K562 (cell line): ENCODE data around the gene TMEM184A. TPM values are rescaled to one million over a fixed set of nuclear protein-coding genes. Genes with fewer than 3 reads are reported as not detected.

ENCODE experiments used
- ATAC-seq: fragments of 200-7000 bp; cut with Tn5 transposase; 3 replicates; pipeline ENCODE4 v1.9.1; 2020; ENCODE audit warnings: moderate library complexity
- BruUV-seq: library from RNA; stranded (reverse); fragments of 400-500 nt; replicated peaks from 2 replicates; lab custom pipeline; 2021; lab: Mats Ljungman, UMichigan
- CTCF ChIA-PET: fragments of 300-600 bp; formaldehyde crosslinking; extraction: SDS; loops from one replicate; lab custom pipeline; 2021; ENCODE audit warnings: low intra/inter-chr PET ratio; lab: Yijun Ruan, JAX
- POLR2A ChIA-PET: fragments of 300-600, 350-650 bp; sonication (Branson Sonifier 250); formaldehyde crosslinking; extraction: SDS; loops from one replicate; lab custom pipeline; 2021; ENCODE audit warnings: antibody characterized with exemption, inconsistent platforms; lab: Yijun Ruan, JAX
- DNase-seq, 4 experiments: peaks; one replicate each; pipeline versions ENCODE4 v3.0.0 to v3.0.0-alpha.2; 2011 to 2018; ENCODE audit warnings: low spot score in 3 of 4, mixed read lengths in 3 of 4; ENCODE audit errors: extremely low read depth in 1 of 4
- FAIRE-seq: peaks from 2 replicates; lab custom pipeline; 2011; peaks lifted over from hg19 to GRCh38; lab: Jason Lieb, UNC
- H2AFZ ChIP-seq: 2 replicates; pipeline ENCODE4 v1.6.0; 2011; ENCODE audit warnings: low read depth, low read length, control low read depth, inconsistent platforms
- H3K27ac ChIP-seq: fragments of 200-600 bp; 3 replicates; pipeline ENCODE4 v1.8.0; 2011; ENCODE audit warnings: low read depth, mild to moderate bottlenecking, control low read depth, inconsistent platforms, low read length, moderate library complexity, mixed read lengths; ENCODE audit errors: extremely low read depth
- H3K27me3 ChIP-seq, 2 experiments: fragments of 300-600 bp in 1 of 2; 2 replicates in 1 of 2; 3 replicates in 1 of 2; pipeline versions ENCODE4 v1.6.0 to v1.8.0; 2011; ENCODE audit warnings: inconsistent platforms in 2 of 2, low read length in 2 of 2, mild to moderate bottlenecking in 1 of 2, mixed read lengths in 1 of 2, moderate library complexity in 1 of 2; ENCODE audit not compliant: control insufficient read depth in 2 of 2, insufficient read depth in 2 of 2
- H3K36me3 ChIP-seq: fragments of 300-600 bp; 3 replicates; pipeline ENCODE4 v1.8.0; 2011; ENCODE audit warnings: mild to moderate bottlenecking, low read length, inconsistent platforms; ENCODE audit not compliant: control insufficient read depth, insufficient read depth
- H3K4me1 ChIP-seq, 2 experiments: fragments of 200-600 bp in 1 of 2; replicated peaks in 1 of 2; 2 replicates in 1 of 2; 3 replicates in 1 of 2; pipeline versions ENCODE4 v1.5.1 to v1.8.0; 2011; ENCODE audit warnings: inconsistent platforms in 2 of 2, low read length in 2 of 2, mild to moderate bottlenecking in 1 of 2, mixed read lengths in 1 of 2, moderate library complexity in 1 of 2; ENCODE audit not compliant: control insufficient read depth in 2 of 2, insufficient read depth in 2 of 2
- H3K4me2 ChIP-seq: 2 replicates; pipeline ENCODE4 v1.6.1; 2011; ENCODE audit warnings: low read length, control low read depth, inconsistent platforms, mixed read lengths; ENCODE audit not compliant: insufficient read depth
- H3K4me3 ChIP-seq: fragments of 200-600 bp; sonication (generic), shearing (Covaris generic); 2 replicates; pipeline ENCODE4 v1.5.1; 2016; ENCODE audit warnings: control low read depth, inconsistent platforms
- H3K79me2 ChIP-seq: fragments of 200-600 bp; 3 replicates; pipeline ENCODE4 v1.8.0; 2011; ENCODE audit warnings: low read length, inconsistent platforms; ENCODE audit not compliant: control insufficient read depth, insufficient read depth
- H3K9ac ChIP-seq, 2 experiments: 2 replicates each; pipeline versions ENCODE4 v1.6.0 to v1.6.1; 2011; ENCODE audit warnings: low read depth in 2 of 2, low read length in 2 of 2, control low read depth in 1 of 2, inconsistent platforms in 1 of 2, mild to moderate bottlenecking in 1 of 2, mixed read lengths in 1 of 2; ENCODE audit not compliant: insufficient read depth in 1 of 2
- H3K9me1 ChIP-seq: one replicate; pipeline ENCODE4 v1.6.0; 2011; ENCODE audit warnings: inconsistent platforms, mild to moderate bottlenecking, low read length, moderate library complexity; ENCODE audit not compliant: control insufficient read depth, insufficient read depth
- H3K9me3 ChIP-seq: replicated peaks from 2 replicates; pipeline ENCODE4 v1.5.1; 2011; ENCODE audit warnings: low read depth, low read length, inconsistent platforms; ENCODE audit not compliant: control insufficient read depth, insufficient read depth
- H4K20me1 ChIP-seq: replicated peaks from 2 replicates; pipeline ENCODE4 v1.6.1; 2011; ENCODE audit warnings: low read length, inconsistent platforms, mixed read lengths; ENCODE audit not compliant: control insufficient read depth, insufficient read depth
- BRCA1 ChIP-seq, 2 experiments: fragments of 450-650 bp in 1 of 2; sonication (generic) in 1 of 2; formaldehyde crosslinking in 1 of 2; IDR thresholded peaks; 2 replicates each; pipeline versions ENCODE4 v1.5.0 to v1.6.1; 2017 to 2020; ENCODE audit warnings: mild to moderate bottlenecking in 1 of 2, missing genetic modification reagents in 1 of 2
- CBFB ChIP-seq: sonication (generic); formaldehyde crosslinking; IDR thresholded peaks from 2 replicates; pipeline ENCODE4 v1.4.0; 2020; ENCODE audit warnings: mild to moderate bottlenecking, missing genetic modification reagents
- HDAC8 ChIP-seq: fragments of 450-650 bp; IDR thresholded peaks from 2 replicates; pipeline ENCODE4 v1.6.1; 2016; ENCODE audit warnings: mild to moderate bottlenecking, missing genetic modification characterization, moderate library complexity, missing compliant biosample characterization
- MAFF ChIP-seq: IDR thresholded peaks from 2 replicates; pipeline ENCODE4 v1.6.1; 2012; ENCODE audit warnings: low read length, improper control_type of control experiment
- PHF20 ChIP-seq: fragments of 450-650 bp; IDR thresholded peaks from 2 replicates; pipeline ENCODE4 v1.6.1; 2018; ENCODE audit not compliant: partially characterized antibody
- TAF1 ChIP-seq: IDR thresholded peaks from 2 replicates; pipeline ENCODE4 v1.6.1; 2011; ENCODE audit warnings: mild to moderate bottlenecking, low read length, moderate library complexity; ENCODE audit not compliant: insufficient read depth, control insufficient read depth, severe bottlenecking; ENCODE audit errors: extremely low read depth
- ZC3H4 ChIP-seq: sonication (generic); formaldehyde crosslinking; IDR thresholded peaks from 2 replicates; pipeline ENCODE4 v1.9.0; 2021; ENCODE audit warnings: missing genetic modification reagents, borderline replicate concordance
- ZNF282 ChIP-seq: sonication (generic); formaldehyde crosslinking; IDR thresholded peaks from 2 replicates; pipeline ENCODE4 v1.8.1; 2023; ENCODE audit warnings: missing genetic modification reagents
- ZSCAN29 ChIP-seq: fragments of 450-650 bp; IDR thresholded peaks from 2 replicates; pipeline ENCODE4 v1.6.1; 2017
- WGBS: fragments of 100-300 bp; shearing (Covaris generic); methylation state at CpG from one replicate; pipeline ENCODE4 v1.1.6; 2016; ENCODE audit warnings: low coverage, mixed read lengths; ENCODE audit not compliant: insufficient coverage; ENCODE audit errors: missing lambda C conversion rate; 5-methylcytosine and 5-hydroxymethylcytosine counted together
- in situ Hi-C: fragments of 300-500 bp; cut with MboI; formaldehyde crosslinking; loops from 4 replicates; pipeline ENCODE4 v1.15.0; 2018; ENCODE audit warnings: inconsistent platforms, mixed read lengths
- intact Hi-C: fragments of 100-400 bp; cut with micrococcal nuclease; formaldehyde crosslinking; loops from 2 replicates; pipeline ENCODE4 v1.14.2; 2022
- polyA plus RNA-seq, 8 experiments: library from polyadenylated mRNA; depleted of rRNA in 4 of 8; stranded (reverse) in 5 of 8; unstranded in 3 of 8; fragments of >200 nt; fragmentation: Nextera tagmentation in 2 of 8; fragmentation: Illumina TruSeq in 1 of 8; extraction: Ambion mirVana in 2 of 8; extraction: Trizol in 1 of 8; gene quantifications; 2 replicates each; pipeline versions ENCODE4 v1.2.1 to v1.2.3, GENCODE V29; 2011 to 2014; ENCODE audit warnings: inconsistent platforms in 1 of 8, missing spikeins in 1 of 8
- total RNA-seq, 7 experiments: library from RNA; depleted of rRNA in 6 of 7; stranded (reverse); fragments of >200 nt in 6 of 7; fragmentation: Illumina TruSeq in 2 of 7; extraction: Trizol in 2 of 7; gene quantifications; 2 replicates each; pipeline versions ENCODE4 v1.2.1 to v1.2.3, GENCODE V29; 2011 to 2021; ENCODE audit warnings: low replicate concordance in 1 of 7
- TF ChIP-seq, protein P1 (sequence below): sonication (generic); formaldehyde crosslinking; IDR thresholded peaks from 2 replicates; pipeline ENCODE4 v1.8.0; 2022; ENCODE audit warnings: mild to moderate bottlenecking, missing genetic modification reagents
- TF ChIP-seq, protein P2 (sequence below): sonication (generic); formaldehyde crosslinking; IDR thresholded peaks from 2 replicates; pipeline ENCODE4 v1.8.1; 2023; ENCODE audit warnings: mild to moderate bottlenecking, missing genetic modification reagents
- TF ChIP-seq, protein P3 (sequence below): sonication (generic); formaldehyde crosslinking; IDR thresholded peaks from 2 replicates; pipeline ENCODE4 v1.8.1; 2023; ENCODE audit warnings: mild to moderate bottlenecking, missing genetic modification reagents

TMEM184A gene
- total and polyA plus RNA-seq, 9 of the 15 experiments (the other 6 are each of a cell fraction or from before 2014, with no cell fraction given): 0.10 to 0.18 (median 0.11) TPM; not detected in 6

DNA sequence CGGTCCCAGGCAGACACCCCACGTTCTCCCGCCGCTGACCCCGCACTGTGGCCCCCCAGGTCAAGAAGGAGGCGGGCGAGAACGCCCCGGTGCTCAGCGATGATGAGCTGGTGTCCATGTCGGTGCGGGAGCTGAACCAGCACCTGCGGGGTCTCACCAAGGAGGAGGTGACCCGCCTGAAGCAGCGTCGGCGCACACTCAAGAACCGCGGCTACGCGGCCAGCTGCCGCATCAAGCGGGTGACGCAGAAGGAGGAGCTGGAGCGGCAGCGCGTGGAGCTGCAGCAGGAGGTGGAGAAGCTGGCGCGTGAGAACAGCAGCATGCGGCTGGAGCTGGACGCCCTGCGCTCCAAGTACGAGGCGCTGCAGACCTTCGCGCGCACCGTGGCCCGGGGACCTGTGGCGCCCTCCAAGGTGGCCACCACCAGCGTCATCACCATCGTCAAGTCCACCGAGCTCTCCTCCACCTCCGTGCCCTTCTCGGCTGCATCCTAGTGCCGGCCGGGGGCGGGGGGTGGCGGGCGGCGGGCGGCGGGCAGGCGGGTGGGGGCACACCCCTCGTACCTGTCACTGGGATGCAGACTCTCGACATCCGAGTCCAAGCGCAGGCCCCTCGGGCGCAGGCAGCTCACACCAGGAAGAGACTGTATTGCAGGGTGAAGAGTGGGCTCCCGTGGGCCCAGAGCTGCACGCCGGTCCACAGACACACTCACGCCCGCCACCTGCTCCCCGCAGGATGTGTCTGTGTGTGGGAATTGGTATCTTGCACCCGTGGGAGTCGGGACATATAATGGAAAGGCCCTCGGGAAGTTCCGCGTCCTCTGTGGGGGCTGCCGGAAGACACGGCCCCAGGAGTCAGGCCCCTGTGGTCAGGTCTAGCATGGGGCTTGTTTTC is 15.9 kb downstream of the TMEM184A start:
- WGBS: 98% methylated on average over 32 of the region's 73 CpGs
- DNase-seq (no peak), FAIRE-seq (no peak), ATAC-seq (no peak)
- no peak overlapping the region for H3K27ac ChIP-seq
- in situ Hi-C loops: no loop called here
- peaks cover 10 to 80% of the 10 kb centered on the region in 2 experiments; a peak in 4 of 5 replicates for H3K4me1 ChIP-seq
- H3K27me3 ChIP-seq: no peaks in the 10 kb centered on the region
- CTCF ChIA-PET: no interaction called here
- peaks cover 33% of the 10 kb centered on the region for H3K79me2 ChIP-seq
- H3K9me1 ChIP-seq: peaks cover 10% of the 10 kb centered on the region
- POLR2A ChIA-PET: interaction anchor here (0.9 to 1.3 kb wide), 3 partner anchors 8 to 34 kb away, joined by 3 to 5 read pairs (median 3); no protein-coding TSS in a partner anchor
- H3K4me2 ChIP-seq: no peak overlapping the region
- H3K4me3 ChIP-seq: no peak overlapping the region
- no peaks in the 10 kb centered on the region for H3K9me3 ChIP-seq
- H3K36me3 ChIP-seq: peaks cover 52% of the 10 kb centered on the region; the same call in 2 of the 3 replicates
- H2AFZ ChIP-seq: no peak overlapping the region
- no peak overlapping the region for H3K9ac ChIP-seq
- BruUV-seq: no TSS peak
- intact Hi-C loops: no loop called here
- H4K20me1 ChIP-seq: peaks cover 25% of the 10 kb centered on the region
- TF ChIP-seq, protein P1, sequence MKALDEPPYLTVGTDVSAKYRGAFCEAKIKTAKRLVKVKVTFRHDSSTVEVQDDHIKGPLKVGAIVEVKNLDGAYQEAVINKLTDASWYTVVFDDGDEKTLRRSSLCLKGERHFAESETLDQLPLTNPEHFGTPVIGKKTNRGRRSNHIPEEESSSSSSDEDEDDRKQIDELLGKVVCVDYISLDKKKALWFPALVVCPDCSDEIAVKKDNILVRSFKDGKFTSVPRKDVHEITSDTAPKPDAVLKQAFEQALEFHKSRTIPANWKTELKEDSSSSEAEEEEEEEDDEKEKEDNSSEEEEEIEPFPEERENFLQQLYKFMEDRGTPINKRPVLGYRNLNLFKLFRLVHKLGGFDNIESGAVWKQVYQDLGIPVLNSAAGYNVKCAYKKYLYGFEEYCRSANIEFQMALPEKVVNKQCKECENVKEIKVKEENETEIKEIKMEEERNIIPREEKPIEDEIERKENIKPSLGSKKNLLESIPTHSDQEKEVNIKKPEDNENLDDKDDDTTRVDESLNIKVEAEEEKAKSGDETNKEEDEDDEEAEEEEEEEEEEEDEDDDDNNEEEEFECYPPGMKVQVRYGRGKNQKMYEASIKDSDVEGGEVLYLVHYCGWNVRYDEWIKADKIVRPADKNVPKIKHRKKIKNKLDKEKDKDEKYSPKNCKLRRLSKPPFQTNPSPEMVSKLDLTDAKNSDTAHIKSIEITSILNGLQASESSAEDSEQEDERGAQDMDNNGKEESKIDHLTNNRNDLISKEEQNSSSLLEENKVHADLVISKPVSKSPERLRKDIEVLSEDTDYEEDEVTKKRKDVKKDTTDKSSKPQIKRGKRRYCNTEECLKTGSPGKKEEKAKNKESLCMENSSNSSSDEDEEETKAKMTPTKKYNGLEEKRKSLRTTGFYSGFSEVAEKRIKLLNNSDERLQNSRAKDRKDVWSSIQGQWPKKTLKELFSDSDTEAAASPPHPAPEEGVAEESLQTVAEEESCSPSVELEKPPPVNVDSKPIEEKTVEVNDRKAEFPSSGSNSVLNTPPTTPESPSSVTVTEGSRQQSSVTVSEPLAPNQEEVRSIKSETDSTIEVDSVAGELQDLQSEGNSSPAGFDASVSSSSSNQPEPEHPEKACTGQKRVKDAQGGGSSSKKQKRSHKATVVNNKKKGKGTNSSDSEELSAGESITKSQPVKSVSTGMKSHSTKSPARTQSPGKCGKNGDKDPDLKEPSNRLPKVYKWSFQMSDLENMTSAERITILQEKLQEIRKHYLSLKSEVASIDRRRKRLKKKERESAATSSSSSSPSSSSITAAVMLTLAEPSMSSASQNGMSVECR (CRISPR knock-in tag): no peak
- TF ChIP-seq BRCA1 (IDR thresholded peaks at IDR 0.05) (no peak), BRCA1 (CRISPR knock-in tag; IDR thresholded peaks at IDR 0.05) (no peak), ZSCAN29 (no peak), MAFF (no peak), CBFB (CRISPR knock-in tag) (no peak), TAF1 (no peak), PHF20 (no peak), HDAC8 (tag) (no peak), ZNF282 (no peak), ZC3H4 (CRISPR knock-in tag) (no peak)
- TF ChIP-seq, protein P2, sequence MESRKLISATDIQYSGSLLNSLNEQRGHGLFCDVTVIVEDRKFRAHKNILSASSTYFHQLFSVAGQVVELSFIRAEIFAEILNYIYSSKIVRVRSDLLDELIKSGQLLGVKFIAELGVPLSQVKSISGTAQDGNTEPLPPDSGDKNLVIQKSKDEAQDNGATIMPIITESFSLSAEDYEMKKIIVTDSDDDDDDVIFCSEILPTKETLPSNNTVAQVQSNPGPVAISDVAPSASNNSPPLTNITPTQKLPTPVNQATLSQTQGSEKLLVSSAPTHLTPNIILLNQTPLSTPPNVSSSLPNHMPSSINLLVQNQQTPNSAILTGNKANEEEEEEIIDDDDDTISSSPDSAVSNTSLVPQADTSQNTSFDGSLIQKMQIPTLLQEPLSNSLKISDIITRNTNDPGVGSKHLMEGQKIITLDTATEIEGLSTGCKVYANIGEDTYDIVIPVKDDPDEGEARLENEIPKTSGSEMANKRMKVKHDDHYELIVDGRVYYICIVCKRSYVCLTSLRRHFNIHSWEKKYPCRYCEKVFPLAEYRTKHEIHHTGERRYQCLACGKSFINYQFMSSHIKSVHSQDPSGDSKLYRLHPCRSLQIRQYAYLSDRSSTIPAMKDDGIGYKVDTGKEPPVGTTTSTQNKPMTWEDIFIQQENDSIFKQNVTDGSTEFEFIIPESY (CRISPR knock-in tag): peak; percentile 89
- TF ChIP-seq, protein P3, sequence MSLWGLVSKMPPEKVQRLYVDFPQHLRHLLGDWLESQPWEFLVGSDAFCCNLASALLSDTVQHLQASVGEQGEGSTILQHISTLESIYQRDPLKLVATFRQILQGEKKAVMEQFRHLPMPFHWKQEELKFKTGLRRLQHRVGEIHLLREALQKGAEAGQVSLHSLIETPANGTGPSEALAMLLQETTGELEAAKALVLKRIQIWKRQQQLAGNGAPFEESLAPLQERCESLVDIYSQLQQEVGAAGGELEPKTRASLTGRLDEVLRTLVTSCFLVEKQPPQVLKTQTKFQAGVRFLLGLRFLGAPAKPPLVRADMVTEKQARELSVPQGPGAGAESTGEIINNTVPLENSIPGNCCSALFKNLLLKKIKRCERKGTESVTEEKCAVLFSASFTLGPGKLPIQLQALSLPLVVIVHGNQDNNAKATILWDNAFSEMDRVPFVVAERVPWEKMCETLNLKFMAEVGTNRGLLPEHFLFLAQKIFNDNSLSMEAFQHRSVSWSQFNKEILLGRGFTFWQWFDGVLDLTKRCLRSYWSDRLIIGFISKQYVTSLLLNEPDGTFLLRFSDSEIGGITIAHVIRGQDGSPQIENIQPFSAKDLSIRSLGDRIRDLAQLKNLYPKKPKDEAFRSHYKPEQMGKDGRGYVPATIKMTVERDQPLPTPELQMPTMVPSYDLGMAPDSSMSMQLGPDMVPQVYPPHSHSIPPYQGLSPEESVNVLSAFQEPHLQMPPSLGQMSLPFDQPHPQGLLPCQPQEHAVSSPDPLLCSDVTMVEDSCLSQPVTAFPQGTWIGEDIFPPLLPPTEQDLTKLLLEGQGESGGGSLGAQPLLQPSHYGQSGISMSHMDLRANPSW (CRISPR knock-in tag): no peak
